ENCODE measurements around the gene TPCN1. TPM values are rescaled to one million over a fixed set of nuclear protein-coding genes. Genes with fewer than 3 reads are reported as not detected.

Gene TPCN1
- total RNA-seq, 1 experiment from 2014 or later, result 29.7 TPM

DNA sequence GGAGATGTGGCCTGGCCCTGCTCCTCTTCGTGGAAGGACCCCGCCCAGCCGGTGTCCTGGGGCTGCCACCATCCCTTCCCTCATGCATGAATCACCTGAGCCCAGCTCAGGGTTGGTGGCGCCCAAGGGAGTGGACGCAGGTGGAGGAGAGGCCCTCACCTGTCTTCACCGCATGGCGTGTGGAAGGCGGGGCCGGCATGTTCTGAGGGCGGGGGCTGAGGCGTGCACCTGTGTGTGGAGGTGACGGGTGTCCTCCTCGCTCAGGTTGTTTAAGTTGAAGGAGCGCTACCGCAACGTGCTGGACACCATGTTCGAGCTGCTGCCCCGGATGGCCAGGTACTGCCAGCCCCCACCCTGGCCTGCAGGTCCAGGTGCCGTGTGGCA is 66.6 kb downstream of the TPCN1 start:
- ChIA-PET RAD21 (ENCODE audit: low non-redundant PET in 1 of 2, low total read pairs in 2 of 2, uncharacterized antibody in 2 of 2, unreplicated experiment in 2 of 2) (no interaction called here), CTCF (no interaction called here), POLR2A (no interaction called here)
- H3K4me2 ChIP-seq (ENCODE audit: low read length), result no peak overlapping the region
- no peaks in the 10 kb centered on the region for H3K4me1 ChIP-seq (ENCODE audit: control insufficient read depth in 1 of 2, insufficient read depth in 2 of 2, low read length in 2 of 2)
- DNase-seq (ENCODE audit: low read depth, low spot score), result no peak
- no peak overlapping the region for H3K27ac ChIP-seq (ENCODE audit: low read depth, low read length)
- H3K9me3 ChIP-seq (ENCODE audit: control insufficient read depth in 1 of 2, insufficient read depth in 1 of 2, low read depth in 1 of 2, low read length in 2 of 2), result no peaks in the 10 kb centered on the region
- ATAC-seq, result no peak
- TF ChIP-seq EZH2 (IDR thresholded peaks at IDR 0.05) (no peak), SP1 (IDR thresholded peaks at IDR 0.05; ENCODE audit: low read depth) (no peak), MAX (IDR thresholded peaks at IDR 0.05) (no peak), ATF3 (IDR thresholded peaks at IDR 0.05) (no peak), RAD21 (IDR thresholded peaks at IDR 0.05; ENCODE audit: low read depth) (no peak), EZH2phosphoT487 (IDR thresholded peaks at IDR 0.05; ENCODE audit: borderline replicate concordance) (no peak), POLR2A (IDR thresholded peaks at IDR 0.05; ENCODE audit: borderline replicate concordance, extremely low read depth, insufficient read depth, insufficient read length) (no peak), ZFX (IDR thresholded peaks at IDR 0.05) (no peak), ELF1 (IDR thresholded peaks at IDR 0.05; ENCODE audit: borderline replicate concordance, low read depth) (no peak), POLR2AphosphoS5 (IDR thresholded peaks at IDR 0.05; ENCODE audit: low read depth, low read length) (no peak), EGR1 (IDR thresholded peaks at IDR 0.05; ENCODE audit: low read depth) (no peak), ZBTB33 (IDR thresholded peaks at IDR 0.05; ENCODE audit: extremely low read depth, insufficient replicate concordance, low read length) (no peak), ZNF274 (IDR thresholded peaks at IDR 0.05; ENCODE audit: low read depth, low read length) (no peak), SRF (IDR thresholded peaks at IDR 0.05; ENCODE audit: low read depth) (no peak), TCF7L2 (IDR thresholded peaks at IDR 0.05; ENCODE audit: borderline replicate concordance, extremely low read depth, insufficient read depth, insufficient read length) (no peak), CEBPB (IDR thresholded peaks at IDR 0.05; ENCODE audit: low read depth) (no peak)
- TF ChIP-seq, protein P1, sequence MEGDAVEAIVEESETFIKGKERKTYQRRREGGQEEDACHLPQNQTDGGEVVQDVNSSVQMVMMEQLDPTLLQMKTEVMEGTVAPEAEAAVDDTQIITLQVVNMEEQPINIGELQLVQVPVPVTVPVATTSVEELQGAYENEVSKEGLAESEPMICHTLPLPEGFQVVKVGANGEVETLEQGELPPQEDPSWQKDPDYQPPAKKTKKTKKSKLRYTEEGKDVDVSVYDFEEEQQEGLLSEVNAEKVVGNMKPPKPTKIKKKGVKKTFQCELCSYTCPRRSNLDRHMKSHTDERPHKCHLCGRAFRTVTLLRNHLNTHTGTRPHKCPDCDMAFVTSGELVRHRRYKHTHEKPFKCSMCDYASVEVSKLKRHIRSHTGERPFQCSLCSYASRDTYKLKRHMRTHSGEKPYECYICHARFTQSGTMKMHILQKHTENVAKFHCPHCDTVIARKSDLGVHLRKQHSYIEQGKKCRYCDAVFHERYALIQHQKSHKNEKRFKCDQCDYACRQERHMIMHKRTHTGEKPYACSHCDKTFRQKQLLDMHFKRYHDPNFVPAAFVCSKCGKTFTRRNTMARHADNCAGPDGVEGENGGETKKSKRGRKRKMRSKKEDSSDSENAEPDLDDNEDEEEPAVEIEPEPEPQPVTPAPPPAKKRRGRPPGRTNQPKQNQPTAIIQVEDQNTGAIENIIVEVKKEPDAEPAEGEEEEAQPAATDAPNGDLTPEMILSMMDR (IDR thresholded peaks at IDR 0.05 in 2 of 3, conservative IDR thresholded peaks at IDR 0.05 in 1 of 3; ENCODE audit: borderline replicate concordance in 1 of 3, insufficient read depth in 1 of 3, low read depth in 2 of 3, low read length in 2 of 3), result no peak
- TF ChIP-seq, protein P2, sequence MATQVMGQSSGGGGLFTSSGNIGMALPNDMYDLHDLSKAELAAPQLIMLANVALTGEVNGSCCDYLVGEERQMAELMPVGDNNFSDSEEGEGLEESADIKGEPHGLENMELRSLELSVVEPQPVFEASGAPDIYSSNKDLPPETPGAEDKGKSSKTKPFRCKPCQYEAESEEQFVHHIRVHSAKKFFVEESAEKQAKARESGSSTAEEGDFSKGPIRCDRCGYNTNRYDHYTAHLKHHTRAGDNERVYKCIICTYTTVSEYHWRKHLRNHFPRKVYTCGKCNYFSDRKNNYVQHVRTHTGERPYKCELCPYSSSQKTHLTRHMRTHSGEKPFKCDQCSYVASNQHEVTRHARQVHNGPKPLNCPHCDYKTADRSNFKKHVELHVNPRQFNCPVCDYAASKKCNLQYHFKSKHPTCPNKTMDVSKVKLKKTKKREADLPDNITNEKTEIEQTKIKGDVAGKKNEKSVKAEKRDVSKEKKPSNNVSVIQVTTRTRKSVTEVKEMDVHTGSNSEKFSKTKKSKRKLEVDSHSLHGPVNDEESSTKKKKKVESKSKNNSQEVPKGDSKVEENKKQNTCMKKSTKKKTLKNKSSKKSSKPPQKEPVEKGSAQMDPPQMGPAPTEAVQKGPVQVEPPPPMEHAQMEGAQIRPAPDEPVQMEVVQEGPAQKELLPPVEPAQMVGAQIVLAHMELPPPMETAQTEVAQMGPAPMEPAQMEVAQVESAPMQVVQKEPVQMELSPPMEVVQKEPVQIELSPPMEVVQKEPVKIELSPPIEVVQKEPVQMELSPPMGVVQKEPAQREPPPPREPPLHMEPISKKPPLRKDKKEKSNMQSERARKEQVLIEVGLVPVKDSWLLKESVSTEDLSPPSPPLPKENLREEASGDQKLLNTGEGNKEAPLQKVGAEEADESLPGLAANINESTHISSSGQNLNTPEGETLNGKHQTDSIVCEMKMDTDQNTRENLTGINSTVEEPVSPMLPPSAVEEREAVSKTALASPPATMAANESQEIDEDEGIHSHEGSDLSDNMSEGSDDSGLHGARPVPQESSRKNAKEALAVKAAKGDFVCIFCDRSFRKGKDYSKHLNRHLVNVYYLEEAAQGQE (IDR thresholded peaks at IDR 0.05; ENCODE audit: low read depth), result no peak
- no peaks in the 10 kb centered on the region for H4K20me1 ChIP-seq (ENCODE audit: insufficient read depth)
- no peaks in the 10 kb centered on the region for H3K79me2 ChIP-seq (ENCODE audit: insufficient read depth, low read length)
- BruUV-seq (replicated peaks), result no TSS peak
- no peak overlapping the region for H3K9ac ChIP-seq (ENCODE audit: low read length)
- H2AFZ ChIP-seq (ENCODE audit: low read depth, low read length, poor library complexity, severe bottlenecking), result no peak overlapping the region
- no peaks in the 10 kb centered on the region for H3K9me2 ChIP-seq (ENCODE audit: insufficient read depth)
- no peaks in the 10 kb centered on the region for H3K36me3 ChIP-seq (ENCODE audit: control insufficient read depth in 1 of 2, insufficient read depth in 2 of 2, low read length in 2 of 2)
- H3K4me3 ChIP-seq (replicated peaks in 1 of 2; ENCODE audit: low read depth in 1 of 2, low read length in 2 of 2), result no peak overlapping the region
- intact Hi-C loops (cut with micrococcal nuclease), result no loop called here
- H3K27me3 ChIP-seq (ENCODE audit: insufficient read depth, low read length), result no peaks in the 10 kb centered on the region

All from HCT116 (cell line).